Activated CD4-positive, alpha-beta T cell treated with anti-CD3 and anti-CD28 coated beads for 36 hours (primary cell): ENCODE results near the gene BARHL1. TPM values are rescaled to one million over a fixed set of nuclear protein-coding genes. Genes with fewer than 3 reads are reported as not detected.

ENCODE experiments used
- ATAC-seq: fragments of 200-7000 bp; cut with Tn5 transposase; one replicate; pipeline ENCODE4 v1.10.0; 2021; ENCODE audit warnings: mild to moderate bottlenecking, moderate library complexity
- CTCF ChIA-PET: fragments of 350-600 bp; sonication (Branson Sonifier 250); formaldehyde crosslinking; loops from one replicate; lab custom pipeline; 2021; ENCODE audit warnings: antibody characterized with exemption; lab: Charles Lee
- POLR2A ChIA-PET: fragments of 350-600 bp; sonication (Branson Sonifier 250); formaldehyde crosslinking; loops from one replicate; lab custom pipeline; 2021; ENCODE audit warnings: antibody characterized with exemption, inconsistent platforms; lab: Charles Lee
- DNase-seq: peaks from one replicate; pipeline ENCODE4 v3.0.0-alpha.2; 2020
- H3K27ac Mint-ChIP-seq: one replicate; pipeline ENCODE4 v1.8.0; 2021; ENCODE audit warnings: mixed read lengths
- H3K27me3 Mint-ChIP-seq: one replicate; pipeline ENCODE4 v1.8.0; 2021; ENCODE audit warnings: mixed read lengths
- H3K36me3 Mint-ChIP-seq: one replicate; pipeline ENCODE4 v1.8.0; 2021; ENCODE audit warnings: low read depth, mixed read lengths
- H3K4me1 Mint-ChIP-seq: one replicate; pipeline ENCODE4 v1.8.0; 2021; ENCODE audit warnings: mixed read lengths
- H3K4me3 Mint-ChIP-seq: one replicate; pipeline ENCODE4 v1.8.0; 2021; ENCODE audit warnings: mild to moderate bottlenecking, moderate library complexity, mixed read lengths
- H3K9me3 Mint-ChIP-seq: one replicate; pipeline ENCODE4 v1.8.0; 2021; ENCODE audit warnings: low read depth, mixed read lengths
- intact Hi-C, 2 experiments: fragments of 100-400 bp; cut with DNase I in 1 of 2; cut with micrococcal nuclease in 1 of 2; formaldehyde crosslinking; loops; one replicate each; pipeline versions ENCODE4 v1.14.2 to v1.15.1; 2022 to 2024; cut with DNase I, micrococcal nuclease
- total RNA-seq, 2 experiments: library from RNA; stranded (reverse); gene quantifications; one replicate each; pipeline ENCODE4 v1.2.3, GENCODE V29; 2021

BARHL1 gene
- total RNA-seq, 2 experiments from 2014 or later = not detected

DNA sequence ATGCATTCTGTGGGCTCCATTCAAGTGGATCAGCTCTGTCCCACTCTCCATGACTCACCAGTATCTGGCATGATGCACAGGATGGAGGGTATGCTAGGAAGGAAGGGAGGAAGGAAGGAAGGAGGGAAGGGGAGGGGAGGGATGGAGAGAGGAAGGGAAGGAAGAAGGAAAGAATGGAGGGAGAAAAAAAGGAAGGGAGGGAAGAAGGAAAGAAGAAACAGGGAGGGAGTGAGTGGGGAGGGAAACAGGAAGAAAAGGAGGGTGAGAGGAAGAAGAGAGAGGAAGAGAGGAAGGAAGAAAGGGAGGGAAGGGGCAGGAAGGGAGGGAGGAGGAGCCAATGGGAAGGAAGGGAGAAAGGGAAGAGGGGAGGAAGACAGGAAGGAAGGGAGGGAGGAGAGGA is 5.3 kb upstream of the BARHL1 start:
- peaks cover 8% of the 10 kb centered on the region for H3K4me1 Mint-ChIP-seq
- intact Hi-C loops = loop anchor here in 1 of 2 experiments (5.0 kb wide), 1 partner anchor 70 kb away; no protein-coding TSS in a partner anchor
- H3K9me3 Mint-ChIP-seq = no peaks in the 10 kb centered on the region
- ATAC-seq (no peak), DNase-seq (no peak)
- H3K27me3 Mint-ChIP-seq = peaks cover 61% of the 10 kb centered on the region
- no peak overlapping the region for H3K4me3 Mint-ChIP-seq
- H3K27ac Mint-ChIP-seq = no peak overlapping the region
- CTCF ChIA-PET = no interaction called here
- POLR2A ChIA-PET = interaction anchor here (0.7 kb wide), 1 partner anchor 1999 kb away, joined by 3 read pairs; no protein-coding TSS in a partner anchor
- no peaks in the 10 kb centered on the region for H3K36me3 Mint-ChIP-seq

- ATAC-seq (no peak), DNase-seq (no peak)
- intact Hi-C loops = loop anchor here in 1 of 2 experiments (5.0 kb wide), 1 partner anchor 71 kb away; no protein-coding TSS in a partner anchor
- Mint-ChIP-seq H3K27me3 (peaks cover 64% of the 10 kb centered on the region), H3K36me3 (no peaks in the 10 kb centered on the region), H3K9me3 (no peaks in the 10 kb centered on the region), H3K27ac (no peak overlapping the region), H3K4me3 (no peak overlapping the region), H3K4me1 (peaks cover 8% of the 10 kb centered on the region)
- CTCF ChIA-PET = interaction anchor here (2.1 kb wide), 1 partner anchor 72 kb away, joined by 8 read pairs; no protein-coding TSS in a partner anchor
- POLR2A ChIA-PET = no interaction called here
These were observed 4.0 kb upstream of the BARHL1 start for GRCh38 chr9:132578367-132578932.

- intact Hi-C loops = loop anchor here in 1 of 2 experiments (5.0 kb wide), 1 partner anchor 72 kb away; no protein-coding TSS in a partner anchor
- ChIA-PET CTCF (interaction anchor here (2.1 kb wide), 1 partner anchor 73 kb away, joined by 8 read pairs; no protein-coding TSS in a partner anchor), POLR2A (no interaction called here)
- Mint-ChIP-seq H3K4me3 (no peak overlapping the region), H3K27me3 (peaks cover 67% of the 10 kb centered on the region), H3K27ac (no peak overlapping the region), H3K36me3 (no peaks in the 10 kb centered on the region), H3K9me3 (no peaks in the 10 kb centered on the region), H3K4me1 (peaks cover 8% of the 10 kb centered on the region)
- ATAC-seq = no peak
- DNase-seq = no peak
These were observed 3.0 kb upstream of the BARHL1 start for GRCh38 chr9:132579427-132579798.

DNA sequence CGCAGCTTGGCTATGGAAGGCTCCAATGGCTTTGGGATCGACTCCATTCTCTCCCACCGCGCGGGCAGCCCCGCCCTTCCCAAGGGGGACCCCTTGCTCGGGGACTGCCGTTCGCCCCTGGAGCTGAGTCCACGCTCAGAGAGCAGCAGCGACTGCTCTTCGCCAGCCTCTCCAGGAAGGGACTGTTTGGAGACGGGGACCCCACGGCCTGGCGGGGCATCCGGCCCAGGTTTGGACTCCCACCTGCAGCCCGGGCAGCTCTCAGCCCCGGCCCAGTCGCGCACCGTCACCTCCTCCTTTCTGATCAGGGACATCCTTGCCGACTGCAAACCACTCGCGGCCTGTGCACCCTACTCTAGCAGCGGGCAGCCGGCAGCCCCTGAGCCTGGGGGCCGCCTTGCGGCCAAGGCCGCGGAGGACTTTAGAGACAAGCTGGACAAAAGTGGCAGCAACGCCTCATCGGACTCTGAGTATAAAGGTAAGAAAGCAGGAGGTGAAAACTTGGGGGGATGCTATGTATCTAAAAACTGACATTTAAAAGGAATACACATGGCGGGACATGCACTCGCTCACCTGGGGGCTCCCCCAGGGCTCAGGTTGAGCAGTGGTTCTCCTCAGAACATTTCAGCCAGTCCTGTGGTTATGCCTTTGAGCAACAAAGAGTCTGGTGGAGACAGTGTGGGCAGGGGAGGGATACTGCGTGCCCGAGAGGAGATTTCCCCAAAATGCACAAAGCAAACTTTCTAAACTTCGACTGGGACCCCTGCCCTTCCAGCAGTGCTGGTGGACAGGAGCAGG is 579 bp downstream of the BARHL1 start:
- ATAC-seq = no peak

DNA sequence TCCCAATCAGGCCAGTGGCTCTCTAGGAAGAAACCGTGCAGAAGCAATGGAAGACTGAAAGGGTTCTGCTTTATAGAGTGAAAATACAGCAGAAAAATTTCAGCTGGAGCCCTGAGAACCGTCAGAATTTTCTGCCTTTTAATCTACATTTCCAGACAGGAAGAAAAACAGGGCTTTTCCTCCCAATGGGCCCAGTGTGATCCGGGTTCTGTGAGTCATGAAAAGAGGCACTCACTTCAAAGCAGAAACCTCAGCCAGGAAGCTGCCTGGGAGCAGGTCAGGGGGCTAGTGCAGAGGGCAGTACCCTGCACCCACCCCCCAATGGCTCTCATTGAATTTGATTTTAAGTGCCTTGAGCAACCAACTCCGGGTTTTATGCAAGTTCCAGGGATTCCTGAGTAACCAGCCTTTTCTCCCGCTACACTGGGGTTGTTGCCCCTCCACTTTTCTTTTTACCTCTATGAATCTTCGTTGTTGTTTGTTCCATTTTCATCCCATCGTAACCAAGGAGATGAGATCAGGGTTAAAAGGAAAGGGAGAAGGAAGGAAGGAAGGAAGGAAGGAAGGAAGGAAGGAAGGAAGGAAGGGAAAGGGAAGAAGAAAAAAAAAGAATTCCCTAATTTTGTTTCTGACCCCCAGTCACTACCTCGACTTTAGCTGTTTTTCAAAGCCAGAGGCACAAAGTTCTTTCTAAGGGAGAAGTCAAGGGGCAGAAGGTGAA is 1.3 kb downstream of the BARHL1 start:
- ChIA-PET CTCF (no interaction called here), POLR2A (no interaction called here)
- ATAC-seq (no peak), DNase-seq (no peak)
- H3K9me3 Mint-ChIP-seq = no peaks in the 10 kb centered on the region
- no peaks in the 10 kb centered on the region for H3K36me3 Mint-ChIP-seq
- H3K27me3 Mint-ChIP-seq = peaks cover 58% of the 10 kb centered on the region
- H3K4me1 Mint-ChIP-seq = peaks cover 13% of the 10 kb centered on the region
- no peak overlapping the region for H3K27ac Mint-ChIP-seq
- no peak overlapping the region for H3K4me3 Mint-ChIP-seq
- intact Hi-C loops = loop anchor here (2.0 kb wide), 2 partner anchors 173 to 229 kb away; partner anchors contain the start of genes CFAP77 (in 2 of the 2) and SETX (in 1 of the 2)

More for the DNA sequence above, 579 bp downstream of the BARHL1 start:
- DNase-seq = no peak
- Mint-ChIP-seq H3K4me3 (no peak overlapping the region), H3K27ac (no peak overlapping the region), H3K4me1 (peaks cover 13% of the 10 kb centered on the region), H3K27me3 (peaks cover 60% of the 10 kb centered on the region), H3K9me3 (no peaks in the 10 kb centered on the region), H3K36me3 (no peaks in the 10 kb centered on the region)
- intact Hi-C loops = loop anchor here (2.0 kb wide), 2 partner anchors 172 to 228 kb away; partner anchors contain the start of genes CFAP77 (in 2 of the 2) and SETX (in 1 of the 2)
- CTCF ChIA-PET = no interaction called here
- POLR2A ChIA-PET = no interaction called here

- CTCF ChIA-PET = interaction anchor here (0.7 kb wide), 1 partner anchor 642 kb away, joined by 3 read pairs; no protein-coding TSS in a partner anchor
- H3K36me3 Mint-ChIP-seq = no peaks in the 10 kb centered on the region
- intact Hi-C loops = loop anchor here in 1 of 2 experiments (5.0 kb wide), 1 partner anchor 1923 kb away; the partner anchor contains the start of gene PRDM12
- H3K4me3 Mint-ChIP-seq = no peak overlapping the region
- H3K27ac Mint-ChIP-seq = no peak overlapping the region
- DNase-seq (no peak), ATAC-seq (no peak)
- POLR2A ChIA-PET = no interaction called here
- peaks cover 56% of the 10 kb centered on the region for H3K27me3 Mint-ChIP-seq
- H3K9me3 Mint-ChIP-seq = no peaks in the 10 kb centered on the region
- H3K4me1 Mint-ChIP-seq = peaks cover 13% of the 10 kb centered on the region
These were observed 2.5 kb downstream of the BARHL1 start for GRCh38 chr9:132584601-132585560.

DNA sequence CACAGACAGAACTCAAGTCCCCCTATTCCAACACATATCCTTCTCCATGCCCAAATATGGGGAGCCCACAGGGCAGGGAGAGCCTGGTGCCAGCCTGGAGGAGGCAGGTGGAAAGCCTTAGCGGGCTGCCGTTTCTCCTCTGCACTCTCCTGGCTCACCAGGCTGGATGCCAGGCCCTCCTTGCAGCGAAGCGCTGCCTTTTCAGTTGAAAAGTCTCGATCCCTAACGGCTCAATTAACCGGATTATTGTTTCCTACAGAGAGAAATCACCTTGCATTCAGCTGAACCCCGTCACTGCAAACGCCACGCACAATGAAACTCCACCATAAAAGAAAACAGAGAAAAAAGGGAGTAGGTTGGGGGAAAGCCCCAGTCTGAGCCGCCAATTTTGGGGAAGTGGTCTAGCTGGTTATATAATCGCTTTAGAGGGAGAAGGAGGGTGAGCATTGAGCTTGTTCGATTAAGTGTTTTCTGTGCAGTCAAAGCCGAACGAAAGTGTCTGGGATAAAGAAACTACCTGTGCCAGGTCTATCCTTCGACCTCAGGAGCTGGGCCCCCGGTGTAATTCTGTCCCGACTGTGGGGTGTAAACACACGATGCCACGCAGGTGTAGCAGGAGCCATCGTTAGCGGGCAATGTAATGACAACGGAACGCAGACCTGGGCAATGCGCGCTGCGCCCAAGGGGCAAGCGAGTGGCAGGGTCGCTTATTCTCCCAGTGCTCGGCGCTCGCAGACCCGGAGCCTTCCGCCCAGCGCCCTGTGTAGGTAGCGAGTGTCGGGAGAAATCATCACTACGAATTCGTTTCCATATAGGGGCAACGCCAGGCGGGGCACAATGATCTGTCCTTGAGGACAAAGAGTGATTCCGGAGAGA is 3.8 kb downstream of the BARHL1 start:
- ChIA-PET POLR2A (no interaction called here), CTCF (interaction anchor here (0.8 kb wide), 1 partner anchor 174 kb away, joined by 4 read pairs; no protein-coding TSS in a partner anchor)
- H3K4me1 Mint-ChIP-seq = peaks cover 11% of the 10 kb centered on the region
- H3K27ac Mint-ChIP-seq = no peak overlapping the region
- intact Hi-C loops = loop anchor here in 1 of 2 experiments (5.0 kb wide), 1 partner anchor 1924 kb away; the partner anchor contains the start of gene PRDM12
- peaks cover 56% of the 10 kb centered on the region for H3K27me3 Mint-ChIP-seq
- ATAC-seq (no peak), DNase-seq (no peak)
- no peaks in the 10 kb centered on the region for H3K36me3 Mint-ChIP-seq
- no peaks in the 10 kb centered on the region for H3K9me3 Mint-ChIP-seq
- no peak overlapping the region for H3K4me3 Mint-ChIP-seq

GRCh38 chr9:132586830-132587591 is 4.6 kb downstream of the BARHL1 start:
- ChIA-PET CTCF (interaction anchor here (1.0 kb wide), 1 partner anchor 174 kb away, joined by 3 read pairs; no protein-coding TSS in a partner anchor), POLR2A (interaction anchor here (0.6 to 0.8 kb wide), 2 partner anchors 95 to 161 kb away, joined by 3 read pairs; no protein-coding TSS in a partner anchor)
- DNase-seq (no peak), ATAC-seq (no peak)
- no peak overlapping the region for H3K4me3 Mint-ChIP-seq
- H3K4me1 Mint-ChIP-seq = peaks cover 5% of the 10 kb centered on the region
- no peaks in the 10 kb centered on the region for H3K9me3 Mint-ChIP-seq
- intact Hi-C loops = loop anchor here in 1 of 2 experiments (5.0 kb wide), 1 partner anchor 1925 kb away; the partner anchor contains the start of gene PRDM12
- peaks cover 54% of the 10 kb centered on the region for H3K27me3 Mint-ChIP-seq
- H3K27ac Mint-ChIP-seq = no peak overlapping the region
- H3K36me3 Mint-ChIP-seq = no peaks in the 10 kb centered on the region

DNA sequence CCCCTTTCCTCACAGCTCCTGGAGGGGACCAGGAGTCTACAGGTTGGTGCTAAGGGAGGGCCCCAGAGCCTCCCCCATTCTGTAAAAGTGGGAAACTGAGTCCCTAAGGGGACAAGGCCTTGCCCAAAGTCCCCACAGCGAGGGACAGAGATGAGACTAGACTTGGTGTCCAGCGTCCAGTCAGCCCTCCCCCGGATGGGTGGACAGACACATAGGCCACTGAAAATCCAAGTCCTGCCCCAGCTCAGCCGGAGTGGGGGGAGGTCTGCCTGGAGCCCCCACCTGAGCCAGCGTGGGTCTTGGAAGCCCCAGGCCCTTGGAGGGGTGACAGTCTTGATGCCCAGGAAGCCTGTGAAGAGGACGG is 5.2 kb downstream of the BARHL1 start:
- intact Hi-C loops = loop anchor here in 1 of 2 experiments (5.0 kb wide), 1 partner anchor 1925 kb away; the partner anchor contains the start of gene PRDM12
- Mint-ChIP-seq H3K4me3 (no peak overlapping the region), H3K36me3 (no peaks in the 10 kb centered on the region), H3K27ac (no peak overlapping the region), H3K27me3 (peaks cover 58% of the 10 kb centered on the region), H3K4me1 (peaks cover 5% of the 10 kb centered on the region), H3K9me3 (no peaks in the 10 kb centered on the region)
- ChIA-PET CTCF (interaction anchor here (1.0 kb wide), 1 partner anchor 175 kb away, joined by 3 read pairs; no protein-coding TSS in a partner anchor), POLR2A (interaction anchor here (0.6 to 0.8 kb wide), 2 partner anchors 95 to 162 kb away, joined by 3 read pairs; no protein-coding TSS in a partner anchor)
- DNase-seq (no peak), ATAC-seq (no peak)
